Activated CD4-positive, alpha-beta T cell treated with anti-CD3 and anti-CD28 coated beads, Interleukin-2, amount 50 U/mL, for 16 hours (primary cell): ENCODE results near the gene FSTL4.

ENCODE experiments used
- DNase-seq: peaks from one replicate; pipeline ENCODE4 v3.0.0-alpha.2; 2020

FSTL4 gene

GRCh38 chr5:133250527-133250926 lies 361.8 kb downstream of the FSTL4 start:
- DNase-seq: no peak

GRCh38 chr5:133249593-133249992 lies 362.7 kb downstream of the FSTL4 start:
- no peak for DNase-seq

- no peak for DNase-seq
Observed at GRCh38 chr5:133247881-133248624, 364.3 kb downstream of the FSTL4 start.

GRCh38 chr5:133247151-133247709 lies 365.1 kb downstream of the FSTL4 start:
- no peak for DNase-seq

- DNase-seq: no peak
Observed at GRCh38 chr5:133246376-133247150, 365.8 kb downstream of the FSTL4 start.

- DNase-seq: no peak
Observed at GRCh38 chr5:133246053-133246370, 366.3 kb downstream of the FSTL4 start.

GRCh38 chr5:133245191-133246052 lies 366.9 kb downstream of the FSTL4 start:
- DNase-seq: peak; percentile 77

GRCh38 chr5:133244242-133244641 lies 368.1 kb downstream of the FSTL4 start:
- peak; percentile 45 for DNase-seq

GRCh38 chr5:133243196-133243595 lies 369.1 kb downstream of the FSTL4 start:
- DNase-seq: no peak

- DNase-seq: no peak
Observed at GRCh38 chr5:133242221-133242835, 370.0 kb downstream of the FSTL4 start.

GRCh38 chr5:133241179-133242092 lies 370.9 kb downstream of the FSTL4 start:
- DNase-seq: no peak

GRCh38 chr5:133240425-133241091 lies 371.8 kb downstream of the FSTL4 start:
- DNase-seq: peak; percentile 87

- no peak for DNase-seq
Observed at GRCh38 chr5:133238426-133239205, 373.7 kb downstream of the FSTL4 start.

GRCh38 chr5:133236976-133237375 lies 375.4 kb downstream of the FSTL4 start:
- no peak for DNase-seq

GRCh38 chr5:133236541-133236951 lies 375.8 kb downstream of the FSTL4 start:
- DNase-seq: no peak

GRCh38 chr5:133235696-133236426 lies 376.5 kb downstream of the FSTL4 start:
- no peak for DNase-seq

GRCh38 chr5:133234911-133235310 lies 377.4 kb downstream of the FSTL4 start:
- DNase-seq: no peak

GRCh38 chr5:133234273-133234672 lies 378.1 kb downstream of the FSTL4 start:
- DNase-seq: no peak

GRCh38 chr5:133233616-133234015 lies 378.7 kb downstream of the FSTL4 start:
- no peak for DNase-seq
